ENCODE data around the gene HNRNPA1. TPM values are rescaled to one million over a fixed set of nuclear protein-coding genes. Genes with fewer than 3 reads are reported as not detected.

Gene HNRNPA1
- total RNA-seq, 1 donor from 2014 or later: 502 TPM

DNA sequence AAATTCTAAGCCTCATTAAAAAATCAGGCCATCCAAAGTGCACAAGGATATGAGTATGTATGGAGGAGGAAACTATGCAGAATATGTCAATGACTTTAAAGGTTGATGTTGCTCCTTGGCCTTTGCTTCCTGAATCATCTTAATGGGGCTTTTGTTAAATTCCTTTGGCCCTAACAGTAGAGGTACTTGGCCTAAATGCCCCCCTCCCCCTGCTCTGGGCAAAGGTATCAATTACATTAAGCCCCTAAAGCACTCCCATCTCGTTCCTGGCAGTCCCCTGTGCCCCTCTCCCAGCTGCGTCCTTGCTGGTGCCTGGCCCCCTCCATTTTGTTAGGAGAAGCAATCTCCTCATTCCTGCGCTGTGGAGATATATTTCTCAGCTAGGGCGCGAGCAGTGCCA, 49.2 kb downstream of the HNRNPA1 start:
- TF ChIP-seq, protein P1, sequence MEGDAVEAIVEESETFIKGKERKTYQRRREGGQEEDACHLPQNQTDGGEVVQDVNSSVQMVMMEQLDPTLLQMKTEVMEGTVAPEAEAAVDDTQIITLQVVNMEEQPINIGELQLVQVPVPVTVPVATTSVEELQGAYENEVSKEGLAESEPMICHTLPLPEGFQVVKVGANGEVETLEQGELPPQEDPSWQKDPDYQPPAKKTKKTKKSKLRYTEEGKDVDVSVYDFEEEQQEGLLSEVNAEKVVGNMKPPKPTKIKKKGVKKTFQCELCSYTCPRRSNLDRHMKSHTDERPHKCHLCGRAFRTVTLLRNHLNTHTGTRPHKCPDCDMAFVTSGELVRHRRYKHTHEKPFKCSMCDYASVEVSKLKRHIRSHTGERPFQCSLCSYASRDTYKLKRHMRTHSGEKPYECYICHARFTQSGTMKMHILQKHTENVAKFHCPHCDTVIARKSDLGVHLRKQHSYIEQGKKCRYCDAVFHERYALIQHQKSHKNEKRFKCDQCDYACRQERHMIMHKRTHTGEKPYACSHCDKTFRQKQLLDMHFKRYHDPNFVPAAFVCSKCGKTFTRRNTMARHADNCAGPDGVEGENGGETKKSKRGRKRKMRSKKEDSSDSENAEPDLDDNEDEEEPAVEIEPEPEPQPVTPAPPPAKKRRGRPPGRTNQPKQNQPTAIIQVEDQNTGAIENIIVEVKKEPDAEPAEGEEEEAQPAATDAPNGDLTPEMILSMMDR (IDR thresholded peaks at IDR 0.05): no peak
- Mint-ChIP-seq H3K27ac (ENCODE audit: unreplicated experiment) (peak overlapping the region; percentile 63), H3K36me3 (ENCODE audit: low read depth) (peaks cover 2% of the 10 kb centered on the region), H3K27me3 (ENCODE audit: low read depth) (no peaks in the 10 kb centered on the region), H3K4me1 (ENCODE audit: low read depth) (peaks cover 51% of the 10 kb centered on the region), H3K4me3 (ENCODE audit: unreplicated experiment) (no peak overlapping the region), H3K9me3 (ENCODE audit: low read depth) (no peaks in the 10 kb centered on the region)
- no peak for DNase-seq (ENCODE audit: low spot score)

DNA sequence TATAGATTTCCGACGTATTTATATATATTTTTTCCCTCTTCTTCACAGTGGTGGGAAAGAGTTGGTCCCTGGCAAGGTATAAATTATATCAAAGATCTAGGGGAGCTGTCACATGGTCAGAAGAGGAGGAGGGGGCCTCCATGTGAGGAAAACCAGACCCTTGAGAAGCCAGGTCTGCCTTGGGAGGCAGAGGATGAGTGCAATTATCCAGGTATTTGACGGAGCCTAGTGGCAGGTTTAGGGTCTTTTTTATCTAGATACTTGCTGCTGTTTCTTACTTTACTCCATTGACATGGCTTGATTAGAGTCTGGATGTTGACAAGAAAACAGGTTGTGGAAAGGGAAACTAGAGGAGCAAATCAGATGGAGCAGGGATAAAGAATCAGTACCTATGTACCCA, 49.9 kb downstream of the HNRNPA1 start:
- H3K9me3 Mint-ChIP-seq (ENCODE audit: low read depth): no peaks in the 10 kb centered on the region
- H3K4me1 Mint-ChIP-seq (ENCODE audit: low read depth): peaks cover 46% of the 10 kb centered on the region
- H3K27me3 Mint-ChIP-seq (ENCODE audit: low read depth): no peaks in the 10 kb centered on the region
- no peak overlapping the region for H3K4me3 Mint-ChIP-seq (ENCODE audit: unreplicated experiment)
- no peak for DNase-seq (ENCODE audit: low spot score)
- no peak overlapping the region for H3K27ac Mint-ChIP-seq (ENCODE audit: unreplicated experiment)
- TF ChIP-seq, protein P1 (IDR thresholded peaks at IDR 0.05): no peak
- peaks cover 2% of the 10 kb centered on the region for H3K36me3 Mint-ChIP-seq (ENCODE audit: low read depth)

DNA sequence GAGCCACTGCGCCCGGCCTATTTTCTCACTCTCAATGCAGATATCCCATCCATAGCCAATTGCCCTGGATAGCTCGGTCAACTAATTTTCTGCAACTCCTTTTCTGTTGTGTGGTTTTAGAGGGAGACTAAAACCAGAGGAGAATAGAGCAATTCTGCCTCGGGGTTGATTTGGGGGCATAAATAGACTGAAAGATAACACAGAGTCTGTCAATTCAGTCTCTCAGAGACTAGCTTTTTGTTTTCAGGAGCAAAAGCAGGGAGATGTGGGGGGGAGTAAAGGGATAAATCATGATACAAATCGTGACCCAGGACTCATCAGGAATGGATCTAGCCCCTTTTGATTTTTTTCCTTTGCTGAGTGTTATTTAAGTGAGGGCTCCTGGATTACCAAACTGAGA, 50.9 kb downstream of the HNRNPA1 start:
- H3K4me3 Mint-ChIP-seq (ENCODE audit: unreplicated experiment): no peak overlapping the region
- TF ChIP-seq, protein P1 (IDR thresholded peaks at IDR 0.05): no peak
- H3K4me1 Mint-ChIP-seq (ENCODE audit: low read depth): peaks cover 38% of the 10 kb centered on the region
- no peak for DNase-seq (ENCODE audit: low spot score)
- H3K27me3 Mint-ChIP-seq (ENCODE audit: low read depth): no peaks in the 10 kb centered on the region
- no peaks in the 10 kb centered on the region for H3K9me3 Mint-ChIP-seq (ENCODE audit: low read depth)
- H3K27ac Mint-ChIP-seq (ENCODE audit: unreplicated experiment): no peak overlapping the region
- peaks cover 2% of the 10 kb centered on the region for H3K36me3 Mint-ChIP-seq (ENCODE audit: low read depth)

DNA sequence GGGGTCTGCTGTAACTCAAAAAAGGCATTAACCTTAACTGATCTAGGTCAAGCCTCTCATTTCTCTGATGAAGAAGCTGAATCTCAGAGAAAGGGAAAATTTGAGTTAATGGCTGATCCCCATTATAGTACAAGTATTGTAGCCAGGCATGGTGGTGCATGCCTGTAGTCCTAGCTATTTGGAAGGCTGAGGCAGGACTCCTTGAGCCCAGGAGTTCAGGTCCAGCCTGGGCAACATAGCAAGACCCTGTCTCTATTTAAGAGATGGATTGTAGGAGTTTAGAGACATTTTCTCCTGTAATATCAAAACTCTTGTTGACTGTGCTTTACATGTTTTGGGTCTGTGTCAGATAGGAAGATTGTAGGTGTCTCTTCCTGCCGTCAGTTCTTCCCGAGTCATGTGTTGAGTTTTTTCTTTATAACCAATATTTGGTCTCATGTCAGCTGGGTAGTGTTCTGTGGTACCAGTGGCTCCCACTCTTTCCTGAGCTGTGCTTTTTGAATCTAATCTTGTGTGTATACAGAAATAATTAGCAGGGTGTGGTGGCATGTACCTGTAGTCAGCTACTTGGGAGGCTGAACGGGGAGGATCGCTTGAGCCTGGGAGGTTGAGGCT, 53.0 kb downstream of the HNRNPA1 start:
- H3K27ac Mint-ChIP-seq (ENCODE audit: unreplicated experiment): no peak overlapping the region
- no peak for DNase-seq (ENCODE audit: low spot score)
- H3K27me3 Mint-ChIP-seq (ENCODE audit: low read depth): no peaks in the 10 kb centered on the region
- H3K9me3 Mint-ChIP-seq (ENCODE audit: low read depth): no peaks in the 10 kb centered on the region
- TF ChIP-seq, protein P1 (IDR thresholded peaks at IDR 0.05): no peak
- peaks cover 44% of the 10 kb centered on the region for H3K4me1 Mint-ChIP-seq (ENCODE audit: low read depth)
- H3K4me3 Mint-ChIP-seq (ENCODE audit: unreplicated experiment): no peak overlapping the region
- H3K36me3 Mint-ChIP-seq (ENCODE audit: low read depth): no peaks in the 10 kb centered on the region

Other genes starting within 250 kb of the HNRNPA1 start
- not detected in 3 replicates for gene HOXC5, start 247.7 kb upstream of the HNRNPA1 start, total RNA-seq
- gene HOXC4, start 226.9 kb upstream of the HNRNPA1 start, total RNA-seq: not detected in 3 replicates
- 21.1 to 28.7 TPM (median 23.6 TPM) in 3 replicates for gene SMUG1, start 91.7 kb upstream of the HNRNPA1 start, total RNA-seq
- 79.4 to 141 TPM (median 81.8 TPM) in 3 replicates for gene CBX5, start 604 bp upstream of the HNRNPA1 start, total RNA-seq
- gene NFE2, start 20.3 kb downstream of the HNRNPA1 start, total RNA-seq: not detected in 3 replicates
- 101 to 119 TPM (median 108 TPM) in 3 replicates for gene COPZ1, start 44.4 kb downstream of the HNRNPA1 start, total RNA-seq
- not detected in 3 replicates for gene GPR84, start 83.8 kb downstream of the HNRNPA1 start, total RNA-seq
- 5.5 to 6.8 TPM (median 6.4 TPM) in 3 replicates for gene ZNF385A, start 104.0 kb downstream of the HNRNPA1 start, total RNA-seq
- gene ITGA5, start 138.5 kb downstream of the HNRNPA1 start, total RNA-seq: 121 to 160 TPM (median 152 TPM) in 3 replicates
- gene GTSF1, start 192.9 kb downstream of the HNRNPA1 start, total RNA-seq: not detected in 3 replicates
- not detected in 3 replicates for gene NCKAP1L, start 217.0 kb downstream of the HNRNPA1 start, total RNA-seq